HG02759 (cell line): Measurements from ENCODE around the gene MAX.
"Not testable (repeated sequence)": the region's sequence is repeated elsewhere in the genome, so short reads cannot be mapped to it uniquely, and the experiment has no call there.

ENCODE experiments used
- ATAC-seq: cut with Tn5 transposase; IDR thresholded peaks from one replicate; pipeline ENCODE4 v1.9.1; 2021; ENCODE audit warnings: mild to moderate bottlenecking, moderate library complexity; ENCODE audit not compliant: unreplicated experiment

MAX gene

GRCh38 chr14:65106316-65106715 is 4.0 kb upstream of the MAX start:
- ATAC-seq, result no peak

- ATAC-seq, result no peak
Measured at GRCh38 chr14:65104791-65105190, 2.5 kb upstream of the MAX start.

- ATAC-seq, result no peak
Measured at GRCh38 chr14:65103150-65103760, 938 bp upstream of the MAX start.

GRCh38 chr14:65101631-65102440 is 481 bp downstream of the MAX start:
- ATAC-seq, result peak; percentile 0

GRCh38 chr14:65100922-65101541 is 1.3 kb downstream of the MAX start:
- no peak for ATAC-seq

- ATAC-seq, result no peak
Measured at GRCh38 chr14:65098586-65098985, 3.7 kb downstream of the MAX start.

- no peak for ATAC-seq
Measured at GRCh38 chr14:65096323-65097089, 5.8 kb downstream of the MAX start.

- no peak for ATAC-seq
Measured at GRCh38 chr14:65095633-65096205, 6.6 kb downstream of the MAX start.

- no peak for ATAC-seq
Measured at GRCh38 chr14:65092349-65092748, 10.0 kb downstream of the MAX start.

- ATAC-seq, result not testable (repeated sequence)
Measured at GRCh38 chr14:65087835-65088234, 14.5 kb downstream of the MAX start.

GRCh38 chr14:65086686-65087085 is 15.6 kb downstream of the MAX start:
- not testable (repeated sequence) for ATAC-seq

GRCh38 chr14:65084554-65085505 is 17.5 kb downstream of the MAX start:
- no peak for ATAC-seq

GRCh38 chr14:65082930-65083329 is 19.4 kb downstream of the MAX start:
- ATAC-seq, result no peak

- ATAC-seq, result no peak
Measured at GRCh38 chr14:65080960-65081747, 21.2 kb downstream of the MAX start.

- ATAC-seq, result no peak
Measured at GRCh38 chr14:65079768-65080167, 22.5 kb downstream of the MAX start.

- ATAC-seq, result no peak
Measured at GRCh38 chr14:65079201-65079600, 23.1 kb downstream of the MAX start.

- ATAC-seq, result no peak
Measured at GRCh38 chr14:65077318-65077717, 25.0 kb downstream of the MAX start.

GRCh38 chr14:65075628-65076325 is 26.5 kb downstream of the MAX start:
- no peak for ATAC-seq
